HCT116 (cell line): Measurements from ENCODE around the gene SPATA20. TPM values are rescaled to one million over a fixed set of nuclear protein-coding genes. Genes with fewer than 3 reads are reported as not detected.

Source experiments
- ATAC-seq: fragments of 200-7000 bp; cut with Tn5 transposase; 2 replicates; pipeline ENCODE4 v1.9.1; 2020; ENCODE audit warnings: mild to moderate bottlenecking, moderate library complexity
- BruUV-seq: library from RNA; stranded (reverse); fragments of 400-500 nt; replicated peaks from 2 replicates; lab custom pipeline; 2021; lab: Mats Ljungman, UMichigan
- CTCF ChIA-PET: fragments of 300-600 bp; sonication (Branson Sonifier 250); formaldehyde crosslinking; loops from one replicate; lab custom pipeline; 2021; ENCODE audit warnings: antibody characterized with exemption; lab: Charles Lee
- POLR2A ChIA-PET: fragments of 300-600, 350-600 bp; sonication (Branson Sonifier 250); formaldehyde crosslinking; loops from one replicate; lab custom pipeline; 2021; ENCODE audit warnings: antibody characterized with exemption; lab: Charles Lee
- RAD21 ChIA-PET, 2 experiments: fragments of 300-600 bp; sonication (Branson Sonifier 250); formaldehyde crosslinking; loops; one replicate each; lab custom pipeline; 2023; ENCODE audit warnings: low total read pairs in 2 of 2; ENCODE audit not compliant: uncharacterized antibody in 2 of 2, unreplicated experiment in 2 of 2, low non-redundant PET in 1 of 2; lab: Charles Lee
- DNase-seq: peaks from one replicate; pipeline ENCODE4 v3.0.0-alpha.2; 2010; ENCODE audit warnings: low read depth, low spot score
- H2AFZ ChIP-seq: fragments of 200-600 bp; shearing (Covaris generic), sonication (generic); 2 replicates; pipeline ENCODE4 v1.6.1; 2017; ENCODE audit warnings: low read depth, mixed run types, mixed read lengths, antibody characterized with exemption, low read length; ENCODE audit not compliant: poor library complexity, severe bottlenecking
- H3K27ac ChIP-seq: 2 replicates; pipeline ENCODE4 v1.5.1; 2012; ENCODE audit warnings: low read depth, low read length
- H3K27me3 ChIP-seq: fragments of 200-600 bp; sonication (generic); 2 replicates; pipeline ENCODE4 v1.6.1; 2016; ENCODE audit warnings: mixed run types, low read length, mixed read lengths; ENCODE audit not compliant: insufficient read depth
- H3K36me3 ChIP-seq, 2 experiments: fragments of 200-500 bp in 1 of 2; fragments of 200-600 bp in 1 of 2; sonication (Bioruptor generic) in 1 of 2; sonication (generic) in 1 of 2; 2 replicates each; pipeline versions ENCODE4 v1.5.1 to v1.6.1; 2014 to 2016; ENCODE audit warnings: low read length in 2 of 2, inconsistent platforms in 1 of 2, mixed read lengths in 1 of 2, mixed run types in 1 of 2; ENCODE audit not compliant: insufficient read depth in 2 of 2, control insufficient read depth in 1 of 2
- H3K4me1 ChIP-seq, 2 experiments: fragments of 200-600 bp in 1 of 2; sonication (generic) in 1 of 2; 2 replicates each; pipeline versions ENCODE4 v1.5.1 to v1.6.1; 2012 to 2017; ENCODE audit warnings: low read length in 2 of 2, inconsistent platforms in 1 of 2, mild to moderate bottlenecking in 1 of 2, mixed read lengths in 1 of 2, mixed run types in 1 of 2, moderate library complexity in 1 of 2; ENCODE audit not compliant: insufficient read depth in 2 of 2, control insufficient read depth in 1 of 2
- H3K4me2 ChIP-seq: fragments of 200-600 bp; sonication (generic); 2 replicates; pipeline ENCODE4 v1.6.1; 2017; ENCODE audit warnings: mixed run types, low read length, mixed read lengths
- H3K4me3 ChIP-seq, 2 experiments: fragments of 200-600 bp in 1 of 2; sonication (generic) in 1 of 2; replicated peaks in 1 of 2; 2 replicates each; pipeline ENCODE4 v1.5.1; 2011 to 2016; ENCODE audit warnings: low read length in 2 of 2, control low read depth in 1 of 2, low read depth in 1 of 2, mild to moderate bottlenecking in 1 of 2, mixed read lengths in 1 of 2, mixed run types in 1 of 2
- H3K79me2 ChIP-seq: fragments of 200-600 bp; sonication (generic); 2 replicates; pipeline ENCODE4 v1.6.1; 2017; ENCODE audit warnings: mild to moderate bottlenecking, mixed run types, low read length, moderate library complexity, mixed read lengths; ENCODE audit not compliant: insufficient read depth
- H3K9ac ChIP-seq: fragments of 200-600 bp; sonication (generic); 2 replicates; pipeline ENCODE4 v1.6.1; 2016; ENCODE audit warnings: low read length, mixed read lengths
- H3K9me2 ChIP-seq: fragments of 200-600 bp; sonication (generic), shearing (Covaris generic); 2 replicates; pipeline ENCODE4 v1.6.1; 2017; ENCODE audit warnings: mixed run types, mild to moderate bottlenecking, moderate library complexity; ENCODE audit not compliant: insufficient read depth
- H3K9me3 ChIP-seq, 2 experiments: fragments of 200-500 bp in 1 of 2; fragments of 200-600 bp in 1 of 2; sonication (Bioruptor generic) in 1 of 2; sonication (generic) in 1 of 2; 2 replicates each; pipeline ENCODE4 v1.6.1; 2014 to 2017; ENCODE audit warnings: low read length in 2 of 2, mixed read lengths in 2 of 2, inconsistent platforms in 1 of 2, low read depth in 1 of 2, mild to moderate bottlenecking in 1 of 2, mixed run types in 1 of 2, moderate library complexity in 1 of 2; ENCODE audit not compliant: control insufficient read depth in 1 of 2, insufficient read depth in 1 of 2
- H4K20me1 ChIP-seq: fragments of 200-600 bp; sonication (generic), shearing (Covaris generic); 2 replicates; pipeline ENCODE4 v1.6.1; 2017; ENCODE audit warnings: mixed run types, mild to moderate bottlenecking, moderate library complexity; ENCODE audit not compliant: insufficient read depth
- CBX3 ChIP-seq: IDR thresholded peaks from 2 replicates; pipeline ENCODE4 v1.6.1; 2012; ENCODE audit warnings: low read depth
- CEBPB ChIP-seq: IDR thresholded peaks from 2 replicates; pipeline ENCODE4 v1.6.1; 2012; ENCODE audit warnings: low read depth
- RAD21 ChIP-seq: IDR thresholded peaks from 2 replicates; pipeline ENCODE4 v1.6.1; 2012; ENCODE audit warnings: low read depth, mild to moderate bottlenecking
- ZFX ChIP-seq: fragments of 450-650 bp; IDR thresholded peaks from 2 replicates; pipeline ENCODE4 v1.6.1; 2017
- ZNF274 ChIP-seq: fragments of 200-500 bp; sonication (Bioruptor generic); IDR thresholded peaks from 2 replicates; pipeline ENCODE4 v1.6.1; 2014; ENCODE audit warnings: mild to moderate bottlenecking, low read depth, low read length, inconsistent platforms
- intact Hi-C: fragments of 100-400 bp; cut with micrococcal nuclease; formaldehyde crosslinking; loops from 2 replicates; pipeline ENCODE4 v1.10.0; 2022
- total RNA-seq: library from RNA; stranded (reverse); gene quantifications from one replicate; pipeline ENCODE4 v1.2.1, GENCODE V29; 2021; ENCODE audit not compliant: unreplicated experiment
- TF ChIP-seq, protein P1 (sequence below), 3 experiments: fragments of 200-600 bp in 1 of 3; sonication (generic) in 1 of 3; IDR thresholded peaks in 2 of 3; conservative IDR thresholded peaks in 1 of 3; 2 replicates each; pipeline ENCODE4 v1.5.1; 2012 to 2017; ENCODE audit warnings: low read depth in 2 of 3, low read length in 2 of 3, antibody characterized with exemption in 1 of 3, borderline replicate concordance in 1 of 3, control low read depth in 1 of 3, mild to moderate bottlenecking in 1 of 3, mixed read lengths in 1 of 3, mixed run types in 1 of 3, moderate library complexity in 1 of 3; ENCODE audit not compliant: insufficient read depth in 1 of 3

The SPATA20 gene
- total RNA-seq, 1 experiment from 2014 or later = 57.5 TPM

DNA sequence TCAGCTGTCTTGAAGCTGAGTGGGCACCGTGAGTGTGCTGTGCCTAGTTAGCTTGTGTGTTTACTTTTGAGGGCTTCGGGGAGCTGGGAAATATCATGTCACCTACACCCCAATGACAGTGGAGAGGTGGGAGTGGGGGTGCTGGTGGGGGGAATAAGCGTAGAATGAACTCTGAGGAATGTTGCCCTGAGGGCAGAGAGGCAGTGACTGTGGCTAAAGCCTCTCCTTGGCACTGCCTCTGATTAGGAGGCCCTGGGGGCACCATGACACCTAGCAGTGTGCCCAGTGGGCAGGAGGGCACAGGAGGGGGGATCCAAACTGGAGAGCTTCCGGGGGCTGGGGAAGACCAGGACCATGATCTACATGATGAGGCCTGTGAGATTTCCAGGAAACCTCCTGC is 38.4 kb downstream of the SPATA20 start:
- Histone ChIP-seq H3K9me2 (no peaks in the 10 kb centered on the region), H3K4me3 (no peak overlapping the region), H3K27ac (no peak overlapping the region), H3K4me2 (no peak overlapping the region), H3K79me2 (no peaks in the 10 kb centered on the region), H2AFZ (no peak overlapping the region), H4K20me1 (no peaks in the 10 kb centered on the region), H3K9ac (no peak overlapping the region), H3K27me3 (no peaks in the 10 kb centered on the region), H3K9me3 (no peaks in the 10 kb centered on the region), H3K36me3 (no peaks in the 10 kb centered on the region), H3K4me1 (no peaks in the 10 kb centered on the region)
- DNase-seq (no peak), ATAC-seq (no peak)
- CTCF ChIA-PET = no interaction called here
- no peak for TF ChIP-seq ZNF274
- no peak for TF ChIP-seq CEBPB
- TF ChIP-seq, protein P1, sequence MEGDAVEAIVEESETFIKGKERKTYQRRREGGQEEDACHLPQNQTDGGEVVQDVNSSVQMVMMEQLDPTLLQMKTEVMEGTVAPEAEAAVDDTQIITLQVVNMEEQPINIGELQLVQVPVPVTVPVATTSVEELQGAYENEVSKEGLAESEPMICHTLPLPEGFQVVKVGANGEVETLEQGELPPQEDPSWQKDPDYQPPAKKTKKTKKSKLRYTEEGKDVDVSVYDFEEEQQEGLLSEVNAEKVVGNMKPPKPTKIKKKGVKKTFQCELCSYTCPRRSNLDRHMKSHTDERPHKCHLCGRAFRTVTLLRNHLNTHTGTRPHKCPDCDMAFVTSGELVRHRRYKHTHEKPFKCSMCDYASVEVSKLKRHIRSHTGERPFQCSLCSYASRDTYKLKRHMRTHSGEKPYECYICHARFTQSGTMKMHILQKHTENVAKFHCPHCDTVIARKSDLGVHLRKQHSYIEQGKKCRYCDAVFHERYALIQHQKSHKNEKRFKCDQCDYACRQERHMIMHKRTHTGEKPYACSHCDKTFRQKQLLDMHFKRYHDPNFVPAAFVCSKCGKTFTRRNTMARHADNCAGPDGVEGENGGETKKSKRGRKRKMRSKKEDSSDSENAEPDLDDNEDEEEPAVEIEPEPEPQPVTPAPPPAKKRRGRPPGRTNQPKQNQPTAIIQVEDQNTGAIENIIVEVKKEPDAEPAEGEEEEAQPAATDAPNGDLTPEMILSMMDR (IDR thresholded peaks at IDR 0.05 in 2 of 3, conservative IDR thresholded peaks at IDR 0.05 in 1 of 3; ENCODE audit: borderline replicate concordance in 1 of 3, insufficient read depth in 1 of 3, low read depth in 2 of 3, low read length in 2 of 3) = no peak
- TF ChIP-seq RAD21 = no peak
- no peak for TF ChIP-seq ZFX
- intact Hi-C loops = no loop called here
- RAD21 ChIA-PET = no interaction called here
- POLR2A ChIA-PET = no interaction called here
- no TSS peak for BruUV-seq

DNA sequence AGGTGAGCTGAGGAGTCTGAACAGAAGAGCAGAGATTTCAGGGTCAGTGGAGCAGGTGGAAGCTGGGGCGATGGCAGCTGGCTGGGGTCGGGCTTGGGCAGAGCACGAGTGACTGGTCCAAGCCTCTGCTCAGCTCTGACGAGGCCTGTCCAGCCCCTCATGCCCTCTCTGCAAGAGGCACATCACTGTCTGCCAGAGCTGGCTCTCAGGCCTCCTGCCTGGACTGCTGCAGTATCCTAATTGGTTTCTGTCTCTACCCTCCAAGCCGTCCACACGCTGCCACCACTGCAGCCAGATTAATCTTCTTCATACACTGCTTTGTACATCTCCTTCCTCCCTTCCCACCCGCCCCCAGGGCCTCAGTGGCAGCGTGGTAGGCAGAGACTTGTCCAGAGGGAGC is 38.9 kb downstream of the SPATA20 start:
- Histone ChIP-seq H3K27ac (no peak overlapping the region), H3K9ac (no peak overlapping the region), H3K9me2 (no peaks in the 10 kb centered on the region), H3K36me3 (no peaks in the 10 kb centered on the region), H3K4me1 (no peaks in the 10 kb centered on the region), H2AFZ (no peak overlapping the region), H3K4me3 (no peak overlapping the region), H4K20me1 (no peaks in the 10 kb centered on the region), H3K27me3 (no peaks in the 10 kb centered on the region), H3K9me3 (no peaks in the 10 kb centered on the region), H3K79me2 (no peaks in the 10 kb centered on the region), H3K4me2 (no peak overlapping the region)
- no peak for ATAC-seq
- intact Hi-C loops = no loop called here
- CTCF ChIA-PET = no interaction called here
- TF ChIP-seq ZNF274 (no peak), CBX3 (no peak)
- TF ChIP-seq, protein P1 (IDR thresholded peaks at IDR 0.05 in 2 of 3, conservative IDR thresholded peaks at IDR 0.05 in 1 of 3; ENCODE audit: borderline replicate concordance in 1 of 3, insufficient read depth in 1 of 3, low read depth in 2 of 3, low read length in 2 of 3) = no peak
- RAD21 ChIA-PET = no interaction called here
- BruUV-seq = no TSS peak
- DNase-seq = no peak
- POLR2A ChIA-PET = no interaction called here
